K562 (cell line): ENCODE measurements around the gene KCNAB1. TPM values are rescaled to one million over a fixed set of nuclear protein-coding genes. Genes with fewer than 3 reads are reported as not detected.

Experiments used
- ATAC-seq: fragments of 200-7000 bp; cut with Tn5 transposase; 3 replicates; pipeline ENCODE4 v1.9.1; 2020; ENCODE audit warnings: moderate library complexity
- BruUV-seq: library from RNA; stranded (reverse); fragments of 400-500 nt; replicated peaks from 2 replicates; lab custom pipeline; 2021; lab: Mats Ljungman, UMichigan
- CTCF ChIA-PET: fragments of 300-600 bp; formaldehyde crosslinking; extraction: SDS; loops from one replicate; lab custom pipeline; 2021; ENCODE audit warnings: low intra/inter-chr PET ratio; lab: Yijun Ruan, JAX
- POLR2A ChIA-PET: fragments of 300-600, 350-650 bp; sonication (Branson Sonifier 250); formaldehyde crosslinking; extraction: SDS; loops from one replicate; lab custom pipeline; 2021; ENCODE audit warnings: antibody characterized with exemption, inconsistent platforms; lab: Yijun Ruan, JAX
- DNase-seq, 4 experiments: peaks; one replicate each; pipeline versions ENCODE4 v3.0.0 to v3.0.0-alpha.2; 2011 to 2018; ENCODE audit warnings: low spot score in 3 of 4, mixed read lengths in 3 of 4; ENCODE audit errors: extremely low read depth in 1 of 4
- FAIRE-seq: peaks from 2 replicates; lab custom pipeline; 2011; peaks lifted over from hg19 to GRCh38; lab: Jason Lieb, UNC
- H2AFZ ChIP-seq: 2 replicates; pipeline ENCODE4 v1.6.0; 2011; ENCODE audit warnings: low read depth, low read length, control low read depth, inconsistent platforms
- H3K27ac ChIP-seq: fragments of 200-600 bp; 3 replicates; pipeline ENCODE4 v1.8.0; 2011; ENCODE audit warnings: low read depth, mild to moderate bottlenecking, control low read depth, inconsistent platforms, low read length, moderate library complexity, mixed read lengths; ENCODE audit errors: extremely low read depth
- H3K27me3 ChIP-seq, 2 experiments: fragments of 300-600 bp in 1 of 2; 2 replicates in 1 of 2; 3 replicates in 1 of 2; pipeline versions ENCODE4 v1.6.0 to v1.8.0; 2011; ENCODE audit warnings: inconsistent platforms in 2 of 2, low read length in 2 of 2, mild to moderate bottlenecking in 1 of 2, mixed read lengths in 1 of 2, moderate library complexity in 1 of 2; ENCODE audit not compliant: control insufficient read depth in 2 of 2, insufficient read depth in 2 of 2
- H3K36me3 ChIP-seq: fragments of 300-600 bp; 3 replicates; pipeline ENCODE4 v1.8.0; 2011; ENCODE audit warnings: mild to moderate bottlenecking, low read length, inconsistent platforms; ENCODE audit not compliant: control insufficient read depth, insufficient read depth
- H3K4me1 ChIP-seq, 2 experiments: fragments of 200-600 bp in 1 of 2; replicated peaks in 1 of 2; 2 replicates in 1 of 2; 3 replicates in 1 of 2; pipeline versions ENCODE4 v1.5.1 to v1.8.0; 2011; ENCODE audit warnings: inconsistent platforms in 2 of 2, low read length in 2 of 2, mild to moderate bottlenecking in 1 of 2, mixed read lengths in 1 of 2, moderate library complexity in 1 of 2; ENCODE audit not compliant: control insufficient read depth in 2 of 2, insufficient read depth in 2 of 2
- H3K4me2 ChIP-seq: 2 replicates; pipeline ENCODE4 v1.6.1; 2011; ENCODE audit warnings: low read length, control low read depth, inconsistent platforms, mixed read lengths; ENCODE audit not compliant: insufficient read depth
- H3K4me3 ChIP-seq: fragments of 200-600 bp; sonication (generic), shearing (Covaris generic); 2 replicates; pipeline ENCODE4 v1.5.1; 2016; ENCODE audit warnings: control low read depth, inconsistent platforms
- H3K79me2 ChIP-seq: fragments of 200-600 bp; 3 replicates; pipeline ENCODE4 v1.8.0; 2011; ENCODE audit warnings: low read length, inconsistent platforms; ENCODE audit not compliant: control insufficient read depth, insufficient read depth
- H3K9ac ChIP-seq, 2 experiments: 2 replicates each; pipeline versions ENCODE4 v1.6.0 to v1.6.1; 2011; ENCODE audit warnings: low read depth in 2 of 2, low read length in 2 of 2, control low read depth in 1 of 2, inconsistent platforms in 1 of 2, mild to moderate bottlenecking in 1 of 2, mixed read lengths in 1 of 2; ENCODE audit not compliant: insufficient read depth in 1 of 2
- H3K9me1 ChIP-seq: one replicate; pipeline ENCODE4 v1.6.0; 2011; ENCODE audit warnings: inconsistent platforms, mild to moderate bottlenecking, low read length, moderate library complexity; ENCODE audit not compliant: control insufficient read depth, insufficient read depth
- H3K9me3 ChIP-seq: replicated peaks from 2 replicates; pipeline ENCODE4 v1.5.1; 2011; ENCODE audit warnings: low read depth, low read length, inconsistent platforms; ENCODE audit not compliant: control insufficient read depth, insufficient read depth
- H4K20me1 ChIP-seq: replicated peaks from 2 replicates; pipeline ENCODE4 v1.6.1; 2011; ENCODE audit warnings: low read length, inconsistent platforms, mixed read lengths; ENCODE audit not compliant: control insufficient read depth, insufficient read depth
- GATA2 ChIP-seq: sonication (generic); formaldehyde crosslinking; IDR thresholded peaks from 2 replicates; pipeline ENCODE4 v1.4.0; 2020; ENCODE audit warnings: mild to moderate bottlenecking, missing genetic modification reagents
- HOXB6 ChIP-seq: fragments of 250-450 bp; sonication (Bioruptor Pico); IDR thresholded peaks from 2 replicates; pipeline ENCODE4 v1.5.1; 2022; ENCODE audit warnings: mild to moderate bottlenecking, borderline replicate concordance
- L3MBTL2 ChIP-seq: fragments of 450-650 bp; IDR thresholded peaks from 2 replicates; pipeline ENCODE4 v1.6.1; 2016; ENCODE audit warnings: mild to moderate bottlenecking, moderate library complexity
- NCOA2 ChIP-seq, 2 experiments: fragments of 450-650 bp; IDR thresholded peaks; 2 replicates each; pipeline ENCODE4 v1.6.1; 2018; ENCODE audit warnings: mild to moderate bottlenecking in 2 of 2, moderate library complexity in 1 of 2; ENCODE audit not compliant: partially characterized antibody in 2 of 2
- PTTG1 ChIP-seq: fragments of 450-650 bp; IDR thresholded peaks from 2 replicates; pipeline ENCODE4 v1.6.1; 2016; ENCODE audit warnings: low read depth, mild to moderate bottlenecking, missing genetic modification characterization, missing compliant biosample characterization
- SUPT5H ChIP-seq: fragments of 450-650 bp; IDR thresholded peaks from 2 replicates; pipeline ENCODE4 v1.6.1; 2016
- ZEB2 ChIP-seq: fragments of 450-650 bp; IDR thresholded peaks from 2 replicates; pipeline ENCODE4 v1.6.1; 2016
- ZNF316 ChIP-seq: fragments of 450-650 bp; IDR thresholded peaks from 2 replicates; pipeline ENCODE4 v1.6.1; 2016
- WGBS: fragments of 100-300 bp; shearing (Covaris generic); methylation state at CpG from one replicate; pipeline ENCODE4 v1.1.6; 2016; ENCODE audit warnings: low coverage, mixed read lengths; ENCODE audit not compliant: insufficient coverage; ENCODE audit errors: missing lambda C conversion rate; 5-methylcytosine and 5-hydroxymethylcytosine counted together
- in situ Hi-C: fragments of 300-500 bp; cut with MboI; formaldehyde crosslinking; loops from 4 replicates; pipeline ENCODE4 v1.15.0; 2018; ENCODE audit warnings: inconsistent platforms, mixed read lengths
- intact Hi-C: fragments of 100-400 bp; cut with micrococcal nuclease; formaldehyde crosslinking; loops from 2 replicates; pipeline ENCODE4 v1.14.2; 2022
- polyA plus RNA-seq, 8 experiments: library from polyadenylated mRNA; depleted of rRNA in 4 of 8; stranded (reverse) in 5 of 8; unstranded in 3 of 8; fragments of >200 nt; fragmentation: Nextera tagmentation in 2 of 8; fragmentation: Illumina TruSeq in 1 of 8; extraction: Ambion mirVana in 2 of 8; extraction: Trizol in 1 of 8; gene quantifications; 2 replicates each; pipeline versions ENCODE4 v1.2.1 to v1.2.3, GENCODE V29; 2011 to 2014; ENCODE audit warnings: inconsistent platforms in 1 of 8, missing spikeins in 1 of 8
- total RNA-seq, 7 experiments: library from RNA; depleted of rRNA in 6 of 7; stranded (reverse); fragments of >200 nt in 6 of 7; fragmentation: Illumina TruSeq in 2 of 7; extraction: Trizol in 2 of 7; gene quantifications; 2 replicates each; pipeline versions ENCODE4 v1.2.1 to v1.2.3, GENCODE V29; 2011 to 2021; ENCODE audit warnings: low replicate concordance in 1 of 7
- TF ChIP-seq, protein P1 (sequence below): fragments of 200-400 bp; formaldehyde crosslinking; IDR thresholded peaks from 2 replicates; pipeline ENCODE4 v1.6.1; 2017; ENCODE audit warnings: mild to moderate bottlenecking, low read depth, low read length, moderate library complexity
- TF ChIP-seq, protein P2 (sequence below): fragments of 250-450 bp; sonication (Bioruptor Pico); IDR thresholded peaks from 2 replicates; pipeline ENCODE4 v1.4.0; 2020; ENCODE audit warnings: mild to moderate bottlenecking, moderate library complexity

KCNAB1 gene
- total and polyA plus RNA-seq, 9 of the 15 experiments (the other 6 are each of a cell fraction or from before 2014, with no cell fraction given): 0.14 to 1.2 (median 0.51) TPM

DNA sequence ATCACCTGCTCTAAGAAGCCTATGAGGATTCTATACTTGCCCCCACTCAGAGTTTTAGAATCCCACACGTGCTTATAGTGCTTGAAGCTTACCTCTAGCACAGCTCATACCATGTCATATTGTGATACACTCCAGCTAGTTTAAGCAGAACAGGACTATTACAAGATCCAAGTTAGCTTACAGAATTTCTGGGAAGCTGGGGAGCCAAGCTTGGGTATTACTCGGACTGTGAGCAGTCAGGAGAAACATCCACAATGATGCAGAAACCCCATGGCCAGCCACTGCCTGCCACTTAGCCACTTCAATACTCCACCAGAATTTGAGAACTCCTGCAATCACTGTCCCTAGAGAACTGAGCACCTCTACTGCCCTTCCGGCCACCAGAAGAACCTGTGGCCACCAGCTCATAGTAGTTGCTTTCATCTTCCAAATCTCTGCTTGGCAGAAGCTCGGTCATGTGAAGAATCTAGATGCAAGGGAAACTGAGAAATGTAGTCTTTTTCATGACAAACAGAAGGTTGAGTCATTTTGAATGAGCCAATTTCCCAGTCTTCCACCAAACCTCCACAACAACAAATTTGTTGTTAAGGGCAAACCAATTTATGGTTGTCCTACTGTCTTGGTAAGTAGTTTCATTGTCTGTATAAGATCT, 462.3 kb downstream of the KCNAB1 start:
- POLR2A ChIA-PET: interaction anchor here (1.0 to 2.3 kb wide), 3 partner anchors 13 to 23 kb away, joined by 3 to 10 read pairs (median 6); no protein-coding TSS in a partner anchor
- DNase-seq (no peak), ATAC-seq (peak; percentile 23; the same call in 2 of the 3 replicates), FAIRE-seq (no peak)
- intact Hi-C loops: no loop called here
- no peaks in the 10 kb centered on the region for H3K79me2 ChIP-seq
- no peaks in the 10 kb centered on the region for H3K9me3 ChIP-seq
- H3K36me3 ChIP-seq: no peaks in the 10 kb centered on the region; the same call in 2 of the 3 replicates
- H3K9me1 ChIP-seq: no peaks in the 10 kb centered on the region
- BruUV-seq: no TSS peak
- H3K27me3 ChIP-seq: no peaks in the 10 kb centered on the region
- H3K27ac ChIP-seq: no peak overlapping the region
- TF ChIP-seq L3MBTL2 (0 out of 2 replicates have a peak, but pooled peaks have one; percentile 41), HOXB6 (CRISPR knock-in tag) (no peak)
- H4K20me1 ChIP-seq: no peaks in the 10 kb centered on the region
- in situ Hi-C loops: no loop called here
- H3K4me2 ChIP-seq: no peak overlapping the region
- no peak overlapping the region for H3K4me3 ChIP-seq
- CTCF ChIA-PET: no interaction called here
- peak overlapping the region; percentile 23 for H2AFZ ChIP-seq
- WGBS: 46% methylated on average over 4 of the region's 4 CpGs
- H3K4me1 ChIP-seq: peaks cover 3 to 32% of the 10 kb centered on the region in 2 experiments; a peak in 4 of 5 replicates
- H3K9ac ChIP-seq: no peak overlapping the region

DNA sequence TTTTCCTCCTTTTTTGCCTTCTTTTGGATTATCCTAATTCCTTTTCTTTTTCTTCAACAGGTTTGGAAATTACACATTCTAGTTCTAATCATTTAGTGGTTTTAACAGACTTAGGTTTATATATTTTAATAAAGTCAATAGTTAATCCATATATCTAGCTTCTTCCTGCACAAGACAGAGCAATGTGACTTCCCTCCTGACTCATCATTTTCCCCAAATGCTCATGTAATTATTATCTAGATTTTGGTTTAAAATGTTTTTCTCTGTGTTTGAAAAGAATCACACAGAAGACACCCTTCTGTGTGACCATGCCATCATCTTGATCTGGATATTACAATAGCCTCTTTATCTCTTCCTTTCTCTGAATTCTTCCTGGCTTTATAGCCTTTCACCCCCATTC, 463.1 kb downstream of the KCNAB1 start:
- peak overlapping the region in 1 of 2 experiments; percentile 21; a peak in 1 of 4 replicates for H3K9ac ChIP-seq
- H3K36me3 ChIP-seq: no peaks in the 10 kb centered on the region
- BruUV-seq: no TSS peak
- H3K79me2 ChIP-seq: no peaks in the 10 kb centered on the region
- ATAC-seq: no peak
- no peak overlapping the region for H3K4me2 ChIP-seq
- no peaks in the 10 kb centered on the region for H3K27me3 ChIP-seq
- no peak for FAIRE-seq
- CTCF ChIA-PET: no interaction called here
- no peak overlapping the region for H3K4me3 ChIP-seq
- POLR2A ChIA-PET: interaction anchor here (1.0 to 2.3 kb wide), 3 partner anchors 12 to 22 kb away, joined by 3 to 10 read pairs (median 6); no protein-coding TSS in a partner anchor
- no peaks in the 10 kb centered on the region for H3K9me3 ChIP-seq
- no peaks in the 10 kb centered on the region for H4K20me1 ChIP-seq
- intact Hi-C loops (no loop called here), in situ Hi-C loops (no loop called here)
- DNase-seq: no peak
- H2AFZ ChIP-seq: peak overlapping the region; percentile 90
- no peaks in the 10 kb centered on the region for H3K9me1 ChIP-seq
- peaks cover 3 to 26% of the 10 kb centered on the region in 2 experiments; a peak in 4 of 5 replicates for H3K4me1 ChIP-seq
- 0 out of 3 replicates have a peak overlapping the region, but pooled peaks have one; percentile 18 for H3K27ac ChIP-seq
- TF ChIP-seq PTTG1 (tag) (no peak), ZNF316 (peak; percentile 92), ZEB2 (no peak), GATA2 (CRISPR knock-in tag) (no peak), SUPT5H (no peak), NCOA2 (IDR thresholded peaks at IDR 0.05; ENCODE audit: partially characterized antibody in 2 of 2) (no peak)
- TF ChIP-seq, protein P1, sequence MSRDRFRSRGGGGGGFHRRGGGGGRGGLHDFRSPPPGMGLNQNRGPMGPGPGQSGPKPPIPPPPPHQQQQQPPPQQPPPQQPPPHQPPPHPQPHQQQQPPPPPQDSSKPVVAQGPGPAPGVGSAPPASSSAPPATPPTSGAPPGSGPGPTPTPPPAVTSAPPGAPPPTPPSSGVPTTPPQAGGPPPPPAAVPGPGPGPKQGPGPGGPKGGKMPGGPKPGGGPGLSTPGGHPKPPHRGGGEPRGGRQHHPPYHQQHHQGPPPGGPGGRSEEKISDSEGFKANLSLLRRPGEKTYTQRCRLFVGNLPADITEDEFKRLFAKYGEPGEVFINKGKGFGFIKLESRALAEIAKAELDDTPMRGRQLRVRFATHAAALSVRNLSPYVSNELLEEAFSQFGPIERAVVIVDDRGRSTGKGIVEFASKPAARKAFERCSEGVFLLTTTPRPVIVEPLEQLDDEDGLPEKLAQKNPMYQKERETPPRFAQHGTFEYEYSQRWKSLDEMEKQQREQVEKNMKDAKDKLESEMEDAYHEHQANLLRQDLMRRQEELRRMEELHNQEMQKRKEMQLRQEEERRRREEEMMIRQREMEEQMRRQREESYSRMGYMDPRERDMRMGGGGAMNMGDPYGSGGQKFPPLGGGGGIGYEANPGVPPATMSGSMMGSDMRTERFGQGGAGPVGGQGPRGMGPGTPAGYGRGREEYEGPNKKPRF: no peak
- TF ChIP-seq, protein P2, sequence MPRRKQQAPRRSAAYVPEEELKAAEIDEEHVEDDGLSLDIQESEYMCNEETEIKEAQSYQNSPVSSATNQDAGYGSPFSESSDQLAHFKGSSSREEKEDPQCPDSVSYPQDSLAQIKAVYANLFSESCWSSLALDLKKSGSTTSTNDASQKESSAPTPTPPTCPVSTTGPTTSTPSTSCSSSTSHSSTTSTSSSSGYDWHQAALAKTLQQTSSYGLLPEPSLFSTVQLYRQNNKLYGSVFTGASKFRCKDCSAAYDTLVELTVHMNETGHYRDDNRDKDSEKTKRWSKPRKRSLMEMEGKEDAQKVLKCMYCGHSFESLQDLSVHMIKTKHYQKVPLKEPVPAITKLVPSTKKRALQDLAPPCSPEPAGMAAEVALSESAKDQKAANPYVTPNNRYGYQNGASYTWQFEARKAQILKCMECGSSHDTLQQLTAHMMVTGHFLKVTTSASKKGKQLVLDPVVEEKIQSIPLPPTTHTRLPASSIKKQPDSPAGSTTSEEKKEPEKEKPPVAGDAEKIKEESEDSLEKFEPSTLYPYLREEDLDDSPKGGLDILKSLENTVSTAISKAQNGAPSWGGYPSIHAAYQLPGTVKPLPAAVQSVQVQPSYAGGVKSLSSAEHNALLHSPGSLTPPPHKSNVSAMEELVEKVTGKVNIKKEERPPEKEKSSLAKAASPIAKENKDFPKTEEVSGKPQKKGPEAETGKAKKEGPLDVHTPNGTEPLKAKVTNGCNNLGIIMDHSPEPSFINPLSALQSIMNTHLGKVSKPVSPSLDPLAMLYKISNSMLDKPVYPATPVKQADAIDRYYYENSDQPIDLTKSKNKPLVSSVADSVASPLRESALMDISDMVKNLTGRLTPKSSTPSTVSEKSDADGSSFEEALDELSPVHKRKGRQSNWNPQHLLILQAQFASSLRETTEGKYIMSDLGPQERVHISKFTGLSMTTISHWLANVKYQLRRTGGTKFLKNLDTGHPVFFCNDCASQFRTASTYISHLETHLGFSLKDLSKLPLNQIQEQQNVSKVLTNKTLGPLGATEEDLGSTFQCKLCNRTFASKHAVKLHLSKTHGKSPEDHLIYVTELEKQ (CRISPR knock-in tag): no peak
